OCI-LY1 (cell line): ENCODE data around the gene SSMEM1.

Source experiments
- CTCF ChIP-seq: fragments of 200-600 bp; sonication (generic), shearing (Covaris generic); IDR thresholded peaks from 2 replicates; pipeline ENCODE4 v1.5.1; 2017; ENCODE audit warnings: mild to moderate bottlenecking, antibody characterized with exemption, low read length, moderate library complexity, mixed read lengths
- EZH2 ChIP-seq: fragments of 200-600 bp; sonication (generic), shearing (Covaris generic); IDR thresholded peaks from 2 replicates; pipeline ENCODE4 v1.8.0; 2017; ENCODE audit warnings: borderline replicate concordance, mixed run types, mild to moderate bottlenecking, antibody characterized with exemption, low read length, moderate library complexity, mixed read lengths

- TF ChIP-seq CTCF = no peak
- no peak for TF ChIP-seq EZH2
These were observed 54.8 kb downstream of the SSMEM1 start for GRCh38 chr7:130262448-130262847.
